Hindlimb muscle (tissue), 1 donor: Measurements from ENCODE around the gene PRR35. TPM values are rescaled to one million over a fixed set of nuclear protein-coding genes. Genes with fewer than 3 reads are reported as not detected.

ENCODE experiments used
- DNase-seq: peaks from one replicate; pipeline ENCODE4 v3.0.0-alpha.2; 2013
- polyA plus RNA-seq: library from polyadenylated mRNA; unstranded; fragments of 120-200 nt; gene quantifications from one replicate; pipeline ENCODE4 v1.2.1, GENCODE V29; 2013; ENCODE audit not compliant: insufficient read length

PRR35 gene
- polyA plus RNA-seq, 1 donor, result 0.14 TPM

DNA sequence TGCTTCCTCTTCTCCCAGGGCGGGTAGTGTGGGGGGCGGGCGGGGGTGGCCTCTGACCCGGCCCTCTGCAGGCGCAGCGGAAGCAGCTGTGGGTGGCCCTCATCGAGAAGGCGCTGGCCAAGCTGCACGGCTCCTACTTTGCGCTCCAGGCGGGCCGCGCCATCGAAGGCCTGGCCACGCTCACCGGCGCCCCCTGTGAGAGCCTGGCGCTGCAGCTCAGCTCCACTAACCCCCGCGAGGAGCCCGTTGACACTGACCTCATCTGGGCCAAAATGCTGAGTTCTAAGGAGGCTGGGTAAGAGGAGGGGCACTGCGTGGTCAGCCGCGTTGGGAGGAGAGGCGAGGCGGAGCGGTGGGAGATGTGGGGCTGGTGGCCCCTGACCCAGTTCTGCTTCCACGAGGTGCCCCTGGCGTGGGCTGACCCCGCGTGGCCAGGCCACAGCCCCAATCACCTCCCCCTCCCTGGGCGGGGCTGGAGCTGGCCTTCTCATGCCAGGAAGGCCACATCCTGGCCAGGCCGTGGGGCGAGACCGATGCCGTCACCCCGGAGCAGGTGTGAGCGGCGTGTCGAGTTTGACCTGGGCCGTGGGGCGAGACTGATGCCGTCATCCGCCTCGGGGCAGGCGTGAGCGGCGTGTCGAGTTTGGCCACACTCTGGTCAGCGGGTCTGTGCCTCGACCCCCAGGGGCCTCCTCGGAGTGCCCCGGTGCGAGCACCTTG lies 10.5 kb upstream of the PRR35 start:
- no peak for DNase-seq

DNA sequence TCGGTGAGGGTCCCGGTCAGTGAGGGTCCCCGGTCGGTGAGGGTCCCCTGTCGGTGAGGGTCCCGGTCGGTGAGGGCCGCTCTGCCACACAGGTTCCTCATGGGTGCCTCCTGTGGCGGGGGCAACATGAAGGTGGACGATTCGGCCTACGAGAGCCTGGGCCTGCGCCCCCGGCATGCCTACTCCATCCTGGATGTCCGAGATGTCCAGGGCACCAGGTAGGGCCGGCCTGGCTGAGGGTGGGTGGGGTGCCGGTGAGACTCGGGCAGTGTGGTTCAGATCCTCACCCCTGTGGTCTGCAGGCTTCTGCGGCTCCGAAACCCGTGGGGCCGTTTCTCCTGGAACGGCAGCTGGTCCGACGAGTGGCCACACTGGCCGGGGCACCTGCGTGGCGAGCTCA lies 9.0 kb upstream of the PRR35 start:
- DNase-seq, result no peak

DNA sequence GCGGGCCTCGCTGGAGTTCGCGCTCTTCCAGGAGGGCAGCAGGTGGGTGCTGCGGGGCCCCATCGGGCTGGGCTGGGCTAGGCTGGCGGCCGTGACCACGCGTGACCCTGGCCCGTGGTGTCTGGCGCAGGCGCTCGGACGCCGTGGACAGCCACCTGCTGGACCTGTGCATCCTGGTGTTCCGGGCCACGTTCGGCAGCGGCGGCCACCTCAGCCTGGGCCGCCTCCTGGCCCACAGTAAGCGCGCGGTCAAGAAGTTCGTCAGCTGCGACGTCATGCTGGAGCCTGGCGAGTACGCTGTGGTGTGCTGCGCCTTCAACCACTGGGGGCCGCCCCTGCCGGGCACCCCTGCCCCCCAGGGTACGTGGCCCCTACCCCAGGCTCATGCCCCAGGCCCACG lies 8.0 kb upstream of the PRR35 start:
- no peak for DNase-seq

DNA sequence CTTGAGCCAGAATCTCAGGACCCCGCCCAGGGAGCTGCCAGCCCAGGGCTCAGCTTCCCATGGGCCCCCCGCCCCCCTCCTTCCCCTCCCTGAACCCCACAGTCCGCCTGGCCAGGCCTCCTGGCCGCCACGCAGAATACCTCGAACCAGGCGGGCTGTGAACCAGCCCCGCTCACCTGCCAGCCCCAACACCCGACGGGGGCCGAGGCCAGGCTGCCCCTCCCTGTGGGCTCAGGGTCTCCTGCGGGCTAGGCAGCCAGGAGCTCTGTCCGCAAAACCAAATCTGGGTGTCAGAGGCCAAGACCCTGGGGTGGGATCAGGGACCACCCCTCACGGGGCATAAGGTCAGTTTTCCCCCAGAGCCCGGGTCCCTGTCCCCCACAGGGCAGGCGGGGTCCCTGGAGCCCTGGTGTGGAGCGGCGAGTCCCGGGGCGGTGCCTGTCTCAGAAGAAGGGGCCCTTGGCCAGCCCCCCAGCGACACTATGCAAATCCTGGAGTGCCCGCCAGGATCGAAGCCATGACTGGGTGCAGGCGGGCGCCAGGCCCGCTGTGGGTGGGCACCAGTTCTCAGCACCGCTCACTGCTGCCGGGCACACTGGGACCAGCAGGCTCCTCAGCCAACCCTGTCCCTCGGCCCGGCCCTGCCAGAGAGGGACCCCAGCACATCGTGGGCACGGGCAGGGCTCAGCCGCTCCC lies 6.4 kb upstream of the PRR35 start:
- no peak for DNase-seq

DNA sequence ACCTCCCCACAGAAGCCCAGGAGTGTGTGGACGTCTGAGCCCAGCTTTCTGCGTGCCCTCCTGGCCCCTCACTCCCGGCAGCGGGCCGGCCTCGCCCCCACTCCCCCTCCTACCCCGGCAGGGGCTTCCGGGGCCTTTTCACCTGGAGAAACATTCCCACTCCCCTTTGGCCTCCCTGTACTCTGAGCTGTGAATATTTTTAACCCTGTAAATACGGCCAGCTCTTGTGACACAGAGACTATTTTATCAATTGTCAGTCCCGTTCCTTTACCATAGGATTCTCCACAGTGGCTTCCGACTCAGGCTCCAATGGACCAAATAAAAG lies 5.9 kb upstream of the PRR35 start:
- no peak for DNase-seq

DNA sequence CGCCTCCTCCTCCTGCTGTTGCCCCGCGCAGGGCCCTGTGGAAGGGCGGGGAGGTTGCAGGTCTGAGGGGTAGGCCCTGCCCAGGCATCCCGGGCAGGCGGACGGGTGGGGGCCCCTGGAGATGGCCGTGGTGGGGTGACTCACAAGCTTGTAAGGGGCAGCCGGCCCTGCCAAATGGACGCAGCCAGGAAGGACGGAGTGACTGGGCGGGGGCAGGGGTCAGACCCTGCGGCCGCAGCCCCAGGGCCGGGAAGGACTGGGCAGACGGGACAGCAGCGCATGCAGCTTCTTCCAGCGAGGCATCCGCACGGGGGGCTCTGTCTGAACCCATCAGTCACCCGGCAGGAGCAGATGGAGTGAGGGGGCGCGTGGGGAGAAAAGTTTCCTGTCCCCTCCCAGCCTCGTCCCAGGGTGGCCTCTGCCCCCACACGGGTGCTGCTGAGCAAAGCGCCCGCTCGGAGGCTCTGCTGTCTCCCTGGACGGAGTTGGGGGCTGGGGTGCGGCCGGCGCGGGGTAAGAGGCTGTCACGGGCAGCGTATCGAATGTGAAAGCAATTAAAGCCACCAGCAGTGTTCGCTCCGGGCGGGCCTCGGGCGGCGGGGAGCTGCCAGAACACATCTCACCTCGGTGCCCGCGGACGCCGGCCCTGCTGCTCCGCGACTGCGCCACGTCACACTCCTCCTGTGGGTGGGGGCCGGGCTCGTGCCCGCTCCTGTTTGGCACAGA lies 5.4 kb upstream of the PRR35 start:
- no peak for DNase-seq

DNA sequence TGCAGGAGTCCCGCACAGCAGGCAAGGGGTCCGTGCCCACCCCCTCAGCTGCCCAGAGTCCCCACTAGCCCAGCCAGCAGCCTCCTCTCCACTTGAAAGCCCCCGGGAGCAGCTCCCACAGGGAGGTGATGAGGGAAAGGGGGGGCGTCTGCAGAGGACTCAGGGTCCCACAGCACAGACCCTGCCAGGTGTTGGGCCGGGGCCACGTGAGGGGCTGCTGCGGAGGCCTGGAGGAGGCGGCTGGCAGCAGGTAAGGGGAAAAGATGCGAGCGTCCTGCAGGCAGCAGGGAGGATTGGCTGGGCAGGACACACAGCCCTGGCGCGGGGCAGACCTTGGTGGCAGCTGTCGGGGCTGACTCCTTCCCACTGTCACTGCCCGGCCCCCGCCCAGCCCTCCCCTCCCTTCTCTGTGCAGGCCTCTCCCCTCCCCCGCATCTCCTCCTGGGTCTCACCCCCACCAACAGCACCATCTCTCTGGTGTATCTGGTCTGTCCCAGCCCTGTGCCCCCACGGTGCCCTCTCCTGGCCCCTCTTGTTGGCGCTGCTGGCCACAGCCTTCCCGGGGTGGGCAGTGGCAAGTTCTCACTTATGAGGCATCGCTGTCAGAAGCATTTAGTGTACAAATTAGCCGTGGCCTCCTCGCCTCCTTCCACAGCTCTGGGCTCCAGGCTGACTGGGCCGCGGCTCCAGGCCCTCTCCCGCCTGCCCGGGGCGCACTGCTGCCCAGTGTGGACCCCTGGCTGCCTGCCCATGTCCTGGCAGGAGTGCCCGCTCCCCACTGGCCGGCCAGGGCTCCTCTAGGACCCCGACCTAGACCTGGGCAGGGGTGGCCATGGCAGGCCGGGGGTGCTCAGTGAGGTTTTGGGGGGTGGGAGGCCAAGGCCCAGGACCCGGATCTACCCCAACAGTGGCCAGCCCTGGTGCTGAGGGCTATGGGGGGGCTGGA lies 4.4 kb upstream of the PRR35 start:
- DNase-seq, result no peak

DNA sequence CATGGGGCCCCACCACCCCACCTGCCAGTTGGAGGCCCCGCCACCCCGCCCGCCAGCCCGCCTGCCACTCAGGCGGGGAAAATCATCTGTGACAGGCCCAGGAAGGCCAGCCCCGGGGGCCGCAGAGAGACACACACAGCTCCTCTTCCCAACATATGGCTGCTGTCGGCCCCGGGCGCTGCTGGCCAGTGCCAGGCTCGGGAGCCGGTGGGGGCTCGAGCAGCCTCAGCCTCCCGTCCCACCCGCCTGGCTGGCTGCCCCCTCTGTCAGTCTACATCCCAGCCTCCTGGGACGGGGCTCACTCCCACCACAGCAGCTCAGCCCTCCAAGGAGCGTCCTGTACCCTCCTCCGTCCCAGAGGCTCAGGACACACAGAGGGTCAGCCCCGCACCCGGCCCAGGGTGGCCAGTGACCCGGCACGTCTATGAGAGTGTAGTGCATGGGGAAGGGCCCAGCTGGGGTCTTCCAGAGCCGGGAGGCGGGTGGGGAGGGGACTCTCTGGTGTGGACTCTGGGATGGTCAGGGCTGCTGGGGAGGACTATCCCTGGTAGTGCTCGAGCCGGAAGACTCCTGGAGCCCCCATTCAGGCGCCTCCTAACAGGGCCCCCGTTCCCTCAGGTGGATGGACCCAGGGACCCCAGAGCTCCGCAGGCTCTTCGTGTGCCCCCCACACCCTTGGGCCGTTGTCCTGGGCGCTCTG lies 3.6 kb upstream of the PRR35 start:
- no peak for DNase-seq

DNA sequence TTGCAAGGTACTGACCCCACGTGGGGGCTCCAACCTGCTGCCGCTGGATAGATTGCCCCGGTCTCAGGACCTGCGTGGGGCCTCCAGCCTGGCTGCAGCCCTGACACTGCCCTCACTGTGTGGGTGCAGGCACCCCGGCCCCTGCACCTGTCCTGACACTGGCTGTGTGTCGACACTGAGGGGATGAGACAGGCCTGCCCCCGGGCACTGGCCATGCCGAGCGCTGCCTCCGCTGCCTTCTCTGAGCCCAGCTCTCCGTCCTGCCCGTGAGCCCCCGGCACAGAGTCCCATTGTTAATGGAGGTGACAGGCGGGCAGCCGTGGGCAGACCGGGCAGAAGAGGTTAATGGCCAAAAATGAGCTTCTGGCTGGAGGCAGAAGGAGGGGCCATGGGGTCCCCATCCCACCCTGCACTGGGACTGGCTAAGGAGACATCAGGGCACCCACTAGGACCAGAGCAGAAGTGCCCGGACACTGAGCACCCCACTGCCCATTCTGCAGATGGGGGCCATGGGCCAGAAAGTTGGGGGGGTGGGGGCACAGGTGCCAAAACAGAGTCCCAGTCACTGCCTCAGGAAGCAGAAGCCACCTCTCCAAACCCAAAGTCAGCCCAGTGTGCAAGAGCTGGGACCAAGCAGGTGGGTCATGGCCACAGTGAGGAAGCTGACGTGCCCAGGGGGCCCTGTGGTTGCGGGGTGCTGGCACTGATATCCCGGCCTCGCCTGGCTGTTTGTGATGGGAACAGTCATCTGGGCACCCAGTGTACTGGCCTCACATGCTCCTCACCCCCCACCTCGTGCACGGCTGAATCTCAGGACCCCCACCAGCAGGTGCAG lies 2.5 kb upstream of the PRR35 start:
- no peak for DNase-seq

DNA sequence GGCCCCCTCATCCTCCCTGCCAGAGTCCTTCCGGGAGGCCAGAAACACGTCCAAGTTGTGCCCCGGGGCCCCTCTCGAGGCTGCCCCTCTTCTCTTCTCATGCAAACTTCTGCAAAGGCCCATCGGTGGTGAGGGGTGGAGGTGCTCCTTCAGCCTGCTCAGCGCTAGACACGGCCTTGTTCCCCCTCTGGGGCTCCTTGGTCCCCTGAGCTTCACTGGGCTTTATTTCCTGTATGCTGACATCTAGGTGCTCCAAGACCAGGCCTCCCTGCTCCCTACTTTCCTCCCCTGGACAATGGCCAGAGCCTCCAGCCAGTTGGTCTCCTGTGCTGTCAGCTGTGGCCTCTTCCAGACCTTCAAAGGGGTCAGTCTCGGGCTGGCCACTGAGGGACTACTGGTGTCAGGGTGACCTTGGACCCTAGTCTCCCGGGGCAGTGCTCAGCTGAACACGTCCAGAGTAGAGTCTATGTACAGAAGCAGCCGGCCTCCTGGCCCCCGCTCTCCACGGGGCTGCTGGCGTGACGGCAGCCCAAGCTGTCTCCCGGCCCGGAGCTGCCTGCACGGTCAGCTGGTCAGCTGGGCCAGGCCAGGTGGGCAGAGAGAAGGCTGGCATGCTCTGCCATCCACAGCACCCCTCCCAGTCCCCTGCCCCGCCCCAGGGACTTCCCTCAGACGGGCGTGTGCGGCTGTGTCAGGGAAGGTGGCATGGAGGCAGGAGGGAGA lies 1.7 kb upstream of the PRR35 start:
- DNase-seq, result no peak

DNA sequence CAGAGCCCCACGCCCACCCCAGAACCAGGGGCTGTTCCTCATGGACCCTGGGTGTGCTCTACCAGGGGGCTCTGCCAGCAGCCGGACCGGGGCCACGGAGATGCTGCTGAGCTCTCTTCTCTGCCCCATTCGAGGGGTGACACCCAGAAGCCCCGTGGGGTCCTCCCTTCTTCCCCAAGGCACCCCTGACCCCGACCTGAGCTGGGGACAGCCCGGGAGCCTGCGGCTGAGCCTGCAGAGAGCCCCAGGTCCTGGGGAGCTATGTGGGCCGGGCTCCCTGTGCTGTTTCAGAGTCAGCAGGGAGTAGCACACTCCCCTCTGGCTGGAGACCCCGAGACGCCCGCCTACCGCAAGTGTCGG lies 1.2 kb upstream of the PRR35 start:
- DNase-seq, result no peak

DNA sequence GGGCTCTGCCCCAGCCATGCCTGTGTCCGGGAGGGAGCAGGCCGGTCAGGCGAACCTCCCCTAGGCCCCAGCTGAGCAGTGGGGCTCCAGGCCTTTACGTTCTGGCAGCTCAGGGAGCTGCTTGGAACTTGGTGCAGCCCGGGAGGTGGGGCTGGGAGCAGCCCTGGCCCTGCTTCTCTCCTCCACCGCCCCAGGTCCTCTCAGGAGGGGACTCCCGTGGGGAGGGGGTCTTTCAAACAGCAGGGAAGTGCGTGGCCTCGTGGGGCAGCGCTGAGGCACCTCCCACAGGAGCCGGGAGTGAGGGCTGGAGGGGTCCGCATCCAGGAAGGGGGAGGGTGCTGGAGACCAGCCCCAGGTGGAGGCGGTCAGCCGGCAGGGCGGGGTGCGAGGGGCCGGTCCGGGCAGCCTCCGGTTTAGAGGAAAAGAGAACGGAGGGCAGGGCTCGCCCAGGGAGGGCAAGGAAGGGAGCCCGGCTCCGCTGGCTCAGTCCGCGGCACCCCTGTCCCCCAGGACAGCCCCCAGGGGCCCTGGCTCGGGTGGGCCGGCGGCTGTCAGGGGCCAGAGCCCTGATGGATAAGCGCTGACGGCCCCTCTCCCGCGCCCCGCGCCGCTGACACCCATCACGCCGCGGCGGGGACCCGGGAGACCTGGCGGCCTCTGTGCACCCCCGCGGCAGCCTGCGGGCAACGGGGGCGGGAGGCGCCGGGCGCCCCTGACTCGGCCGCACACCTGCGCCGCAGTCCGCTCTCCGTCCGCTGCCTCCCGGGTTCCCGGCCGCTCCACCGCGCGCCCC lies 587 bp upstream of the PRR35 start:
- no peak for DNase-seq

DNA sequence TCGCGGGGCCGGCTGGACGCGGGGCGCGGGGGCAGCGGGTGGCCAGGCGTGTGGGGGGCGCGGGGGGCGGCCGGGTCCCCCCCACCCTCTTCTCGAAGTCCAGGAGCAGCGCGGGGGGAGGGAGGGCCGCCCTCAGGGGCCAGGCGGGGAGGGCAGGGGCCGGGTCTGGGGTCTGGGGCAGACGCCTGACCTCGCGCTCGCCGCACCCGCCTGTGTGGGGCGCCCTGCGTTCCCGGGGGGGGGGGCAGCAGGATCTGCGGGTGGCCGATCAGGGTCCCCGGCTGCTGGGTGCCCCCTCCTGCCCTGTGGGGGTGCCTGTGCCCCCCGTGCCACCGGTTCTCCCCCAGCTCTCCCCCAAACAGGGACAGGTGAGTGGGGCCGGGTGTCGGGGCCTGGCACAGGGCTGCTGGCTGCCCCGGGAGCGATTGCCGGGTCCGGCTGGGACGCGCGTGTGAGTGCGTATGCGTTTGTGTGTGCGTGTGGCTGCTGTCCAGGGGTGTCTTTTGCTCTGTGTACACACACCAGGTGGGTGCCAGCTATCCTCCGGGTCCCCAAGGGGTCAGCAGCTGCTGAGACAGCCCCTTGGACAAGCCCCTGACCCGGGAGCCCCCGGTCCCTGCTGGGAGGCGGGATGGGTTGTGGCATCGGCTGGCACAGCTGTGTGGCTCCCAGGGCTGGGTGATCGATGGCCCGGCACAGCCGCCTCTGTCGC lies 663 bp downstream of the PRR35 start:
- DNase-seq, result no peak

DNA sequence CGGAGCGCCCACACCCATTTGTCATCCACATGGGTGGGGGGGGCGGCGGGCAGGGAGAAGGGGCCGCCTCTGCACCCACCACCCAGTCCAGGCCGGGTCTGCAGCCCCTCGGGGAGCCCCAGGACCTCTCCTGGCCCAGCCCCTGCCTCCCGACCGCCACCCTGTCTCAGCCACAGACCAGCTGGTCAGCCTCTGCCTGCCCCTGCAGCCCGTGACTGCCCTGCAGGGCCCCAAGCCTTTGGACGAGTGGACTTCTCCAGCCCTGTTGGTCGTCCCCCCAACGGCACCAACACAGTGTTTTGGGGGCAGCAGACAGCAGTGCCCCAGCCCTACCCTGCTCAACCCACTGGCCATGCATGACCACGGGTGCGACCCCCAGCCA lies 1.2 kb downstream of the PRR35 start:
- no peak for DNase-seq

DNA sequence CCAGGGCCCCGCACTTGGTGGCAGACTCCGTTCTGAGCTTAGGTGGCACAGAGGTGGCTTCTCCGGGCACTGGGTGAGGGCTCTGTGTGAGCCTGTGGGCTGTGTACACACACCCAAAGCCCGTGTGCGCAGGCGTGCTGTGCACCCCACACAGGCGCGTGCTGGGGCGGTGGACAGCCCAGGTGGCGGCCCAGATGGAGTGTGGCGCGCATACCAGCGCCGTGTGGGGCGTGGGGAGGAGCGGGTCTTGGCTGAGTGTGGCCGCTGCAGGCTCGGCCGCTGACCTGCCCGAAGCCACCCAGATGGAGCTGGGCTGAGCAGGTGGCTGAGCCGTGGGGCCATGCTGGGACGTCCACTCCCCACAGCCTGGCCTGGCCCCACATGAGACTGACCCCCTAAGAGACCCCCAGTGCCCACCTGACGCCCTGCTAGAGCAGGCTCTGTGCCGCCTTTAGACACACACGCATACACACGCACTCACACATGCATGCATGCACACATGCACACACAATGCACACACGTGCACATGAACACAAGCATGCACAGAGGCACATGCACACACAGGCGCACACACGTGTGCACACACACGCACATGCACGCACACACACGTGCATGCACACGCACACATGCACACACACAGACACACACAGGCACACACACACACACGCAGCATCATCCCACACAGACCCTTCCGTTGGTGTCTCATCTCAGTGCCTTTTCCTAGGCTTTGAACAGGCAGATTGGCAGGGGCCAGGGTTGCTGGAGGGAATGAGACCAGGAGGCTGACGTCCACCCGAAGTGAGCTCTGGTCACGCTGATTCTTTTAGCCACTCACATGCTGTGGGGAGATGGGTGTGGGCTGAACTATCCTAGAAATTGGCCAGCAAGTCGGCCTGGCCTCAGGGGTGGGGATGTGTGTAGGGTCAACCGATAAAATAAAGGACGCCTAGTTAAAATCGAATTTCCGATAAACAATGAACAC lies 2.1 kb downstream of the PRR35 start:
- no peak for DNase-seq

DNA sequence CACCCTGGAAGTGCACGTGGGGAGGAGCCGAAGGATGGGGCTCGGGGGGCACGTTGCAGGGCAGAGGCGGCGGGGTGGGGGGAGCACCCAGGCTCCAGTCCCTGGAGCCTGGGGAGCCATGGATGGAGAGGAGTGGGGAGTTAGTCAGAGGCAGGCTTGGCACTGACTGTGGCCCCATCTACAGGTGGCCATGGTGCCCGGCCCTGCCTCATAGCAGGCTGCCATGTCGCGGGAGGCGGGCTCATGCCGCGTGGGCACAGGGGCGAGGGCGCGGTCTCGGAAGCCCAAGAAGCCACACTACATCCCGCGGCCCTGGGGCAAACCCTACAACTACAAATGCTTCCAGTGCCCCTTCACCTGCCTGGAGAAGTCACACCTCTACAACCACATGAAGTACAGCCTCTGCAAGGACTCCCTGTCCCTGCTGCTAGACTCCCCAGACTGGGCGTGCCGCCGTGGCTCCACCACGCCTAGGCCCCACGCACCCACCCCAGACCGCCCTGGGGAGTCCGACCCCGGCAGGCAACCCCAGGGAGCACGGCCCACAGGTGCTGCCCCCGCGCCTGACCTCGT lies 3.0 kb downstream of the PRR35 start:
- no peak for DNase-seq

DNA sequence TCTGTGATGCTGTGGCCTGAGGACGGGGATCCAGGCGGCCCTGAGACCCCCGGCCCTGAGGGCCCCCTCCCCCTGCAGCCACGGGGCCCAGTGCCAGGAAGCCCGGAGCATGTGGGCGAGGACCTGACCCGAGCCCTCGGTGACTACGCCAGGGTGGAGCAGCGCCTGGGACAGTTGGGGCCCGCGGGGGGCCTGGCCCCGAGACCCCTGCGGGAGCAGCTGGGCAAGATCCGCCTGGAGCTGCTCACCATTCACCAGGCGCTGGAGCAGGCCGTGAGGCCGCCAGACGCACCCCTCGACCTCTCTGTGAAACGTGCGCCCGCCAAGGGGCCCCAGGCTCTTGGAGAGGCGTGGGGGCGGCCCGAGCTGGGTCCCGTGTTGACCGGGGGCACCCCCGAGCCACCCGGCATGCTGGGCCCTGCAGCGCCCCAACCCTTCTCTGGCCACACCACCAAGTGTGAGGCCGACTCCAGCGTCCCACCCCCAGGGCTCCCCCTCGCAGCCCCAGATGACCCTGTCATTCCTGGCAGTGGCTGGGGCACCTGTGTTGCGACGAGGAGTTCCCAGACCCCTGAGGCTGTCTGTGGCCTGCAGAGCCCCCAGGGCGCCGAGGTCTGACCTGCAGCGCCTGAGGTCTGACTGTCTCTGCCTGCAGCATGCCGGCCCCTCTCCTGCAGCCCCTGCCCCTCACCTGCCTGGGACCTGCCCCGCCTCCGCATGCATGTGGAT lies 4.7 kb downstream of the PRR35 start:
- DNase-seq, result no peak
